ENCODE results near the gene KLRB1. TPM values are rescaled to one million over a fixed set of nuclear protein-coding genes. Genes with fewer than 3 reads are reported as not detected.
"Not testable (repeated sequence)": the region's sequence is repeated elsewhere in the genome, so short reads cannot be mapped to it uniquely, and the experiment has no call there.

Gene KLRB1
- total RNA-seq, 1 donor from 2014 or later: 0.19 TPM

DNA sequence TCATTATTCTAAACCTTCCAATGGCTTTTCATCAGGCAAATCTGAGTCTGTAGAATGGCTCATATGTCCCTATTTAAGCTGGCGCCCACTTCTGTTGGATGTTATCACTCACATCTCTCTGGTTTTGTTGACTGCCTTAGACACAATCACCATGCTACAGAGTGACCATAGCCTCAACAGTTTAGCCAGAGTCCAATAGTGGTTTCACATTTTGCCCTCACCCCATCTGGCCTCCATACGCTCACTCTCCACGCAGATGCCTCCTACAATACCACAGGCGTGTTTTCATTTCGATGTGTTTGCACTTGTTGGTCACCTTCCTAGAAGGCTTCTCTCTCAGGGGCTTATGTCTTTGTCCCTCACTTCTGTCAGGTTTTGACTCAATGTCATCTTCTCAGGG, 3.4 kb downstream of the KLRB1 start:
- H3K4me1 ChIP-seq: no peaks in the 10 kb centered on the region
- no peak overlapping the region for H3K4me3 ChIP-seq
- H3K27me3 ChIP-seq (ENCODE audit: low read depth): no peaks in the 10 kb centered on the region
- DNase-seq: no peak
- H3K27ac ChIP-seq (replicated peaks): no peak overlapping the region
- no peaks in the 10 kb centered on the region for H3K9me3 ChIP-seq (replicated peaks)
- no peaks in the 10 kb centered on the region for H3K36me3 ChIP-seq
- TF ChIP-seq, protein P1, sequence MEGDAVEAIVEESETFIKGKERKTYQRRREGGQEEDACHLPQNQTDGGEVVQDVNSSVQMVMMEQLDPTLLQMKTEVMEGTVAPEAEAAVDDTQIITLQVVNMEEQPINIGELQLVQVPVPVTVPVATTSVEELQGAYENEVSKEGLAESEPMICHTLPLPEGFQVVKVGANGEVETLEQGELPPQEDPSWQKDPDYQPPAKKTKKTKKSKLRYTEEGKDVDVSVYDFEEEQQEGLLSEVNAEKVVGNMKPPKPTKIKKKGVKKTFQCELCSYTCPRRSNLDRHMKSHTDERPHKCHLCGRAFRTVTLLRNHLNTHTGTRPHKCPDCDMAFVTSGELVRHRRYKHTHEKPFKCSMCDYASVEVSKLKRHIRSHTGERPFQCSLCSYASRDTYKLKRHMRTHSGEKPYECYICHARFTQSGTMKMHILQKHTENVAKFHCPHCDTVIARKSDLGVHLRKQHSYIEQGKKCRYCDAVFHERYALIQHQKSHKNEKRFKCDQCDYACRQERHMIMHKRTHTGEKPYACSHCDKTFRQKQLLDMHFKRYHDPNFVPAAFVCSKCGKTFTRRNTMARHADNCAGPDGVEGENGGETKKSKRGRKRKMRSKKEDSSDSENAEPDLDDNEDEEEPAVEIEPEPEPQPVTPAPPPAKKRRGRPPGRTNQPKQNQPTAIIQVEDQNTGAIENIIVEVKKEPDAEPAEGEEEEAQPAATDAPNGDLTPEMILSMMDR (IDR thresholded peaks at IDR 0.05; ENCODE audit: borderline replicate concordance): no peak
- intact Hi-C loops (cut with micrococcal nuclease): no loop called here

DNA sequence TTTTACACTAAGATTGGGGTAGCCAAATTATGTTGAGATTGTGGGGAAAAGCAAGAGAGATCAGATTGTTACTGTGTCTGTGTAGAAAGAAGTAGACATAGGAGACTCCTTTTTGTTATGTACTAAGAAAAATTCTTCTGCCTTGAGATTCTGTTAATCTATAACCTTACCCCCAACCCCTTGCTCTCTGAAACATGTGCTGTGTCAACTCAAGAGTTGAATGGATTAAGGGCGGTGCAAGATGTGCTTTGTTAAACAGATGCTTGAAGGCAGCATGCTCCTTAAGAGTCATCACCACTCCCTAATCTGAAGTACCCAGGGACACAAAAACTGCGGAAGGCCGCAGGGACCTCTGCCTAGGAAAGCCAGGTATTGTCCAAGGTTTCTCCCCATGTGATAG, 7.3 kb downstream of the KLRB1 start:
- H3K4me3 ChIP-seq; H3K27ac ChIP-seq (replicated peaks); intact Hi-C loops (cut with micrococcal nuclease); H3K36me3 ChIP-seq; DNase-seq; H3K4me1 ChIP-seq; H3K27me3 ChIP-seq (ENCODE audit: low read depth); H3K9me3 ChIP-seq (replicated peaks): not testable (repeated sequence)

DNA sequence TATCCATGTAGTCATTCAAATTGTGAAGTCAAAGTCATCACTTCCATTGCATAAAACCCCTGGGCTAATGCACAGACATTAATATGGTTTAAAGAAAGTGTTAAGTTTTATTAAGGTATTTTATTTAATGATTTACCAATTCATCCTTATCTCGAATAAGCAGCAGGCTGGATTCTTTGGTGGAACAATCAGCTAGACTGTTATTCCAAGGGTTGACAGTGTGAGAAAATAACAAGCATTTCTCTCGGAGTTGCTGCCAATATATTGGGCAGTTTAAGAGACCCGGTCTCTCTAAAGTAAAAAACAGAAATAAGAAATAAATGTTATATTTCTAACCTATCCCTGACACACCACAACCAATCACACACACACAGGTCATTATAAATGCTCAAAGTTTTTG, 9.4 kb downstream of the KLRB1 start:
- Histone ChIP-seq H3K9me3 (replicated peaks) (no peaks in the 10 kb centered on the region), H3K27ac (replicated peaks) (no peak overlapping the region)
- intact Hi-C loops (cut with micrococcal nuclease): no loop called here

DNA sequence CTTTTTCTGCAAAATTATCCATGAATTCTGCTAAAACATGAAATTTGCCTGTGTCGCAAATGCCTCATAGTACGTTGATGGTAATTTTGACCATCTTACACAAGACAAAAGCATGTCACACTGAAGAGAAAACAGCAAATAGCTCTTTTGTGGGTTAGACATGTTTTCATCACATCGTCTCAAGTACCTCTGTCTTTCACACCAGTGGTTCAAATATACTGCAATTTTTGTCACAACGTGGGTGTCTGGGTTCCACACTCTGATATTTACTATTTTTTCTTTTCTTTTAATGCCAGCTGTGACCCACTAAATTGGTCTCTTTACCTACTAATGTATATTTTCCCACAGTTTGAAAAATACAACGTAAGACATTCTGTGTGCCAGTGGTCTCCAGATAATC, 10.4 kb downstream of the KLRB1 start:
- no peak for DNase-seq
- H3K4me3 ChIP-seq: no peak overlapping the region
- H3K27me3 ChIP-seq (ENCODE audit: low read depth): no peaks in the 10 kb centered on the region
- TF ChIP-seq, protein P1 (IDR thresholded peaks at IDR 0.05; ENCODE audit: borderline replicate concordance): no peak
- H3K4me1 ChIP-seq: no peaks in the 10 kb centered on the region
- intact Hi-C loops (cut with micrococcal nuclease): no loop called here
- no peak overlapping the region for H3K27ac ChIP-seq (replicated peaks)
- no peaks in the 10 kb centered on the region for H3K36me3 ChIP-seq
- no peaks in the 10 kb centered on the region for H3K9me3 ChIP-seq (replicated peaks)

More for the DNA sequence above, 9.4 kb downstream of the KLRB1 start:
- Histone ChIP-seq H3K4me1 (no peaks in the 10 kb centered on the region), H3K27me3 (ENCODE audit: low read depth) (no peaks in the 10 kb centered on the region), H3K36me3 (no peaks in the 10 kb centered on the region), H3K4me3 (no peak overlapping the region)
- no peak for DNase-seq
- TF ChIP-seq, protein P1 (IDR thresholded peaks at IDR 0.05; ENCODE audit: borderline replicate concordance): no peak

DNA sequence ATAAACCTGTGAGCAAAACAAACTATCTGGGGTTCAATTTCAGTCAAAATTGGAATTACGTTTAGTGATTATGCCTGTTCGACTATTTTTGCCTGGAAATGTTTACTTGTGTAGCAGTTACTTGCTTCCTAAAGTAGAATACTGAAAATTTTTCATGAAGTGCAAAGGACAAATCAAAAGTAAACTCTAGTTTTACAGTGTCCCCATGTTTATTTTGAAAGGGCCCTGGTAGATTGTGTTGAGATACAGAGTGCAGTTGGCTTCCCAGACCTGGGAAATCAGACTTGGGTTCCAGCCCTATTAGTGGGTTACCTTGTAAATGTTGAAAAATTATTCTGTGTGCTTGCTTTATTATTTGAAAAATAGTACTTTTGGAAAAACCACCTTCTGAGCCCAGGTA, 17.3 kb downstream of the KLRB1 start:
- Histone ChIP-seq H3K4me1 (no peaks in the 10 kb centered on the region), H3K36me3 (no peaks in the 10 kb centered on the region), H3K4me3 (no peak overlapping the region), H3K27ac (replicated peaks) (no peak overlapping the region), H3K27me3 (ENCODE audit: low read depth) (no peaks in the 10 kb centered on the region), H3K9me3 (replicated peaks) (no peaks in the 10 kb centered on the region)
- intact Hi-C loops (cut with micrococcal nuclease): no loop called here
- DNase-seq: no peak
- TF ChIP-seq, protein P1 (IDR thresholded peaks at IDR 0.05; ENCODE audit: borderline replicate concordance): no peak

DNA sequence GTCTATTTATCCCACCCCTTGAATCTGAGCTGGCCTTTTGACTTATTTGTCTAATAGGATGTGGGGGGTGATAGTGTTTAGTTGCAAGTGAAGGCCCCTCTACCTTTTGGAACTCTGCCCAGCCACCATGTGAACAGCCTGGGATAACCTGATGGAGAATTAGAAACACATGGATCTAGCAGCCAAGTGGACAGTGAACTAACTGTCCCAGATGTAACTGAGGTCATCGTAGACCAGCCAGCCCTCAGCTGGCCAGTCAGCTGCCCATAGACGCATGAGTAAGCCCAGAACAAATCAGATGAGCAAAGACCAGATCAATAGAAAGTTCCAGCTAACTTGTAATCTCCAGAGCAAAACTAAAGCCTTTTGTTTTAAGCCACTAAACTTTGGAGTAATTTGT, 19.0 kb downstream of the KLRB1 start:
- TF ChIP-seq, protein P1 (IDR thresholded peaks at IDR 0.05; ENCODE audit: borderline replicate concordance): no peak
- no peak overlapping the region for H3K4me3 ChIP-seq

More for the DNA sequence above, 19.0 kb downstream of the KLRB1 start:
- no peaks in the 10 kb centered on the region for H3K36me3 ChIP-seq
- H3K27ac ChIP-seq (replicated peaks): no peak overlapping the region
- no peak for DNase-seq
- no peaks in the 10 kb centered on the region for H3K9me3 ChIP-seq (replicated peaks)
- intact Hi-C loops (cut with micrococcal nuclease): no loop called here
- H3K4me1 ChIP-seq: no peaks in the 10 kb centered on the region
- H3K27me3 ChIP-seq (ENCODE audit: low read depth): no peaks in the 10 kb centered on the region
